HG02981 (cell line): ENCODE measurements around the gene KLF7.

Experiments used
- ATAC-seq: cut with Tn5 transposase; IDR thresholded peaks from one replicate; pipeline ENCODE4 v1.9.1; 2021; ENCODE audit warnings: mild to moderate bottlenecking, moderate library complexity; ENCODE audit not compliant: unreplicated experiment

Gene KLF7

DNA sequence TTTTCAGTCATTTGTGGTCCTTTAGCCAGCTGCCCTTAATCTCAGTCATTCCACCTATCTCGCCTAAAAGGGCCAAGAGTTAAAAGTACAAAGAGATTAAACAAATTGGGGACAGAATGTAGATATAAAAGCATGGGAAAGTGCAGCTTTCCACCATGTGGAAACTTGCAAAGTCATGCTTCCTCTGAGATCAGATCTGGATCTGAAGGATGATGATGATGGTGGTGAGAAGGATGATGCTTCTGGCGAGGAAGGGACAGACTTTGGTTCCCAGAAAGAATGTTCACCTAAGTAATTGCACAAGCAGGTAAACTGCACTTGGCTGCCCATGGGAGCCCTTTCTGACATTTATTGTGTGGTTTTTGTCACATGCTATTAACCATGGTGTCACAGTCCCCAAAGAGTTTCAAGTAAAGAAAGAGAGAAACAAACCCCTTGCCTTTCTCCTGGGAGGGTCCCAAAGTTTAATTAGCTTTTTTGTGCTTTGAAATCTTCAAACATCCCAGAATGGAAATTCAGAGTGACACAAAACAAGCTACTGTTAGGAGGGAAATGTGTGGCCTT is 34.7 kb downstream of the KLF7 start:
- ATAC-seq = no peak

- ATAC-seq = no peak
These were observed 35.9 kb downstream of the KLF7 start for GRCh38 chr2:207129821-207130220.

DNA sequence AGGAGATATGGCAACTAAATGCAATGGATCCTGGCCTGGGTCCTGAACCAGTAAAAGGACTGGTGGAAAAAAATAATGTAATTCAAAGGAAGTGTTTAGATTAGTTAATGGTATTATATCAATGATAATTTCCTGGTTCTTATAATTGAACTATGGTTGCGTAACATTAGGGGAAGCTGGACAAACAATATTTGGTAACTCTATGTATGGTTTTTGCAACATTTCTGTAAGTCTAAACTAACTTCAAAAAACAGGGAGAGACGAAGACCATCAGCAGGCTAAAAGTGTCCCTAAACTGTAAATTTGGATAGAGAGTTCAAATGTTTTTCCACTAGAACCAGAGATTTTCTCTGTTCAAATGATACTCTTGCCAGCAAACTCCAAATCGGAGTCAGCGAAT is 36.9 kb downstream of the KLF7 start:
- no peak for ATAC-seq

- ATAC-seq = no peak
These were observed 38.9 kb downstream of the KLF7 start for GRCh38 chr2:207126724-207127308.

GRCh38 chr2:207123776-207124391 is 41.9 kb downstream of the KLF7 start:
- no peak for ATAC-seq

DNA sequence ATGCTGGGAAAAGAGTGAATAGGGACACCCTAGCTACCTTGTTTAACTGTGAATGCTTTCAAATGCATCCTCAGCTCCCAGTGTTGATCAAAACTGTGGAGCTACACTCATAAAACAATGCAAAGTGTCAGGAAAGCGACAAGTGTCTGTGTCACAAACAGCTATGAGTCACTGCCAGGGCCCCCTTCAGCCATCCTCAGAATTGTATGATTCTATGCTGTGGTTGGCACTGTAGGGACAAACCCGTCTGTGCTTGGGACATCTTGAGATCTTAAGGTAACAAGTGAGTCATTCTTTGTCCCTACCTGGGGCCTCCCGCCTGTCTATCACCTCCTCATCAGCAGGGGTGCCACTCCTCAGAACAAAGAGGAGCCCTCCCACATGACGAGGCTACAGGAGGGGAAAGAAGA is 42.4 kb downstream of the KLF7 start:
- no peak for ATAC-seq

GRCh38 chr2:207122651-207123334 is 43.0 kb downstream of the KLF7 start:
- ATAC-seq = no peak

GRCh38 chr2:207121784-207122183 is 44.0 kb downstream of the KLF7 start:
- ATAC-seq = no peak

DNA sequence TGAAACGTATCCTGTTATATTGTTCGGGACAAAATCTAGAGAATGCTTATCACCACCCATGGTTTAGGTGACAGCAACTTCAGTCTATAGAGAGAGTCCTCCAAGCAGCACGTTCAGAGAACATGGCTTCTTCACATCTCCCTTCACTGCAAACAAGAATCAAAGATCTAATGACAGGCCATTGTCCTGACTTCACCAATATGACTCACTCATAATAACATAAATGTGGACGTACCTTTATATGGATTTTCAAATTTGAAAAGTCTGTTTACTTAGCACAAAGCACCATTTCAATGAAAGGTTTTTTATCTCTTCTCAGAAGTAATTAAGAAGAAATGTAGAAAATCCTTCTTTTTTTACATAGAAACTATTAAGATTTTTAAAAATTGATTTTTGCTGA is 46.7 kb downstream of the KLF7 start:
- no peak for ATAC-seq

GRCh38 chr2:207117668-207118067 is 48.1 kb downstream of the KLF7 start:
- no peak for ATAC-seq

DNA sequence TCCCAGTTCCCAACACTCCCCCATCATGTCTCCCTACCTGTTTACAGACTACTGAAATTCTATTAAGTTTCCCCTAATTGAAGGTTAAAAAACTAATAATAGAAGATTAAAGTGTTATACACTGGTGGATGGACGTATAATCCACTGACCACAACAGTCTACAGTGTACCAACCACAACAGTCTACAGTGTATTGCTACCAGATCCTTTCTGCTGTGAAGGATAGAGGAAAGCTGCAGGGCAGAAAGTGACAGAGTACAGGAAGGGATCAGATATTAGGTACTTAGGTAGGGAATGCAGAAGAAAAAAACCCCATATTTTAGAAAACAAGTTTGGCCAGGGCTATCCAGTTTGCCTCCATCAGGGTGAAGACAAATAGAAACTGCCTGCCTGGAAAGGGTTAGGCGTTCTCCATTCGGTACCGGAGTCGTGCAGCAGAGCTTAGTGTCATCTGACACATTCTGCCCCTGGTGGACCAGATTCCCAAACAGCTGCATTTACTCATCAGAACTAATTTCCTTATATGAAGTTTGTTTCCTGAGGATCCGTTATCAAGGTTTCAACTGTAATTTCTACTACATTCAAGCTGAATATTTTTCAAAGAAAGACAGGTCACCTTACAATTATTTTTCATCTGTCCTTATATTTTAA is 49.9 kb downstream of the KLF7 start:
- no peak for ATAC-seq

GRCh38 chr2:207113414-207113813 is 52.3 kb downstream of the KLF7 start:
- no peak for ATAC-seq

GRCh38 chr2:207112785-207113184 is 53.0 kb downstream of the KLF7 start:
- no peak for ATAC-seq

DNA sequence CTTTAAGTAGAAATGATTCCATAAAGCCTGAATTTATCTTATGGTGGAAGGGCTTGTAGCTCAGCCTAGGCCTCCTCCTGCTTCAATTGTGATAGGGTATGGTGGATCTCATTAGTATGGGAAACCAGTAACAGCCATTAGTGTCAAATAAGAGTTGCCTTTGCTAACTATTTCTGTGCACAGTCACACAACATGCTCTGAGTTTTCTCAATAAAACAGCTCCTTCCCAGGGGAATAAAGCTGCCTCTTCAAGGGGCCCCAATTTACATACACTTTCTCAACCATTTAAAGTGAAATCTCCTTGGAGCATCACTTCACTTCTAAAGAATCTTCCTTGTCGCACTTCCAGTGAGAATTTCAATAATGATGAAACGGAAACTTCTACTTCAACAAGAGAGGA is 53.4 kb downstream of the KLF7 start:
- ATAC-seq = no peak

GRCh38 chr2:207111757-207112156 is 54.0 kb downstream of the KLF7 start:
- no peak for ATAC-seq

GRCh38 chr2:207110715-207111114 is 55.0 kb downstream of the KLF7 start:
- no peak for ATAC-seq

DNA sequence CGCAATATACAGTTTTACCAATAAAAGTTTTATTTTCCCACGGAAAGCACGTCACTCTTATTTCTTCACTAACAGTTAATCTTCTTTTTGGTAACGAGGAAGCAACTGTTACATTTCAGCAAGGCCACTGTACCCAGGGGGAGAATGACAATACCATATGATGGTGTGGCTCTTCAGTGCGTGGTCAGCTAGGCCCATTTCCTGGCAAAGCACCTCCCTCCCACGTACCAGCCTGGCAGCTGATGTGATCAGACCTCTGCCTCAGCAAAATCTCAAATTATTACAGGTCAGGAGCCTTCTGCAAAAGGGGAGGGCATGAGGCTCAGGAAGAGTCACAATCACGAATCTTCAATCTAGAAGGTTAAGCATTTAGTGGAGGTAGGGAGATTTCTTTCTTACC is 55.4 kb downstream of the KLF7 start:
- ATAC-seq = no peak

- ATAC-seq = no peak
These were observed 56.0 kb downstream of the KLF7 start for GRCh38 chr2:207109768-207110167.

DNA sequence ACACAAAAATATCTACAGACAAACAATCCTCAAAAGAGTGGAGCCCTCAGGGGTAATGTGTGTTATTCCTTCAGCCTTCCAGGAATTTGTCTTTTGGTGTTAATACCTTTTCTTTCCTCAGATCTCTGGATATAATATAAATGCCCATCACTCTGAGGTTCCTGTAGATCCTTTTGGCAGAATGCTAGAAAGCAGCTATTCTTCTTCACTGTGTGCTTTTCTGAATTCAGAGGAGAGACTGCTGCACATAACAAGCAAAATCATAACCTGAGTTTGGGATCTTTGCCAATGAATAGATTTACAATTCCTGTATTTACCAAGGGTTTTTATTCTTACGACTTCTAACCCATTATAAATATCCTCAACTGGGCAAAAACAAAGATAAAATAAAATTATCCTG is 57.3 kb downstream of the KLF7 start:
- no peak for ATAC-seq

DNA sequence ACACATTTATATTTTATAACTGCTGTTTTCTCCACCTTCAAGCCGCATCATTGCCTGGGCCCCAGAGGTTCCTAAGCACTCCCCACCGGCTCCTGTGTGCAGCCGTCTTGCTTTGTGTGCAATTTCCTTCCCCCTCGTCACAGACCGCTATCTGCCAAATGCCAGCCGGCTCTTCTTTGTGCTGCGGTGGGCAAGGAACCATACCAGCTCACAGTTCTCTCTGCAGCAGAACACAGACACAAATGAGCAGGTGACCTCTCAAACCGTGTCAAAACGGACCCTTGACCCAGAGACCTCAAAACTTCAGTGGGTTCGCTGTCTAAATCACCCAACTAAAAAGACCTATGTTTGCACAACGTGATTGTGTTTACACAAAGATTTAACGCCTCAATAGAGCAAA is 58.2 kb downstream of the KLF7 start:
- ATAC-seq = no peak

DNA sequence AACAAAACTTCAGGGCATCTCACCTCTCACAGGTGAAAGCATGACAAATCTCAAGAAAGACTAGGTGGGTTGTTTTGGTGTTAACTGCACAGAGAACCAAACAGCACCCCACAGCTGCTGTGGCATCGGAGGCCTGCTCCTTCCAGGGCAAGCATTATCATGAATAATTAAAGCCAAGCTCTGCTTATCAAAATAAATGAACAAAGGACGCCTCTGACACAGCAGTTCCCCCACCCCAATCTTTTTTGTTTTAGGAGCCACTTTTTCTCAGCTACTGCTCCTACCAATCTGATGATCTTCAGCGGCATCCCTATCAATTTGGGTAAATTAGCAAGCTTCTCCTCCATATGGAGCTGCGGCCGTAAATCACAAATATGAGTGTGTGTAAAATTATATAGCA is 58.6 kb downstream of the KLF7 start:
- no peak for ATAC-seq

DNA sequence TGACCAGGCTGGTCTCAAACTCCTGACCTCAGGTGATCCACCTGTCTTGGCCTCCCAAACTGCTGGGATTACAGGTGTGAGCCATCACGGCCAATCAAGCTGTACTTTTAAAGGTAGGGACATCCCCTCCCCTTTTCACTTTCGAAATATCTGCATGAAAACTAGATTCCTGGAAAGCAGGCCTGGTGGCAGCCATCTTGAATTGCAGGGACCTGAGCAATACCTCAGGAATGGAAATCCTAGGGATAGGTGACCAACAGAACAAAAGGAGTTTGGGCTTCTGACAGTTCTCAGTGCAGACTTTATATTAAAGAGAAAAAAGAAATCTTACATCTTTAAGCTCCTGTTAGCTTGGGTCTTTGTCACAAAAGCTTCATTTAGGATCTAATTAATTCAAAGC is 62.6 kb downstream of the KLF7 start:
- ATAC-seq = no peak
